ENCODE results near the gene NSRP1. TPM values are rescaled to one million over a fixed set of nuclear protein-coding genes. Genes with fewer than 3 reads are reported as not detected.
"Not testable (repeated sequence)": the region's sequence is repeated elsewhere in the genome, so short reads cannot be mapped to it uniquely, and the experiment has no call there.

Gene NSRP1
- total and polyA plus RNA-seq, 2 of the 8 experiments (the other 6 are each of a cell fraction or from before 2014, with no cell fraction given): 6.1 to 22.4 TPM

GRCh38 chr17:30087431-30087830, 29.2 kb upstream of the NSRP1 start:
- H3K27ac ChIP-seq (ENCODE audit: low read depth, low read length); DNase-seq (ENCODE audit: low read depth in 1 of 2, low spot score in 2 of 2); H3K4me1 ChIP-seq (replicated peaks in 1 of 4; ENCODE audit: control insufficient read depth in 3 of 4, insufficient read depth in 4 of 4, low read length in 3 of 4); H4K91ac ChIP-seq (replicated peaks; ENCODE audit: insufficient read length, low read length); H3K9me3 ChIP-seq (ENCODE audit: insufficient read depth in 2 of 2, low read depth in 1 of 2, low read length in 1 of 2); H2BK120ac ChIP-seq (replicated peaks; ENCODE audit: low read depth, low read length); H3K79me1 ChIP-seq (ENCODE audit: low read depth, low read length); H2AFZ ChIP-seq (ENCODE audit: low read length); H3K14ac ChIP-seq (ENCODE audit: insufficient read length); H3K36me3 ChIP-seq (ENCODE audit: control insufficient read depth in 2 of 4, insufficient read depth in 4 of 4, low read length in 3 of 4); FAIRE-seq; H4K20me1 ChIP-seq (replicated peaks in 1 of 2; ENCODE audit: control insufficient read depth in 1 of 2, insufficient read depth in 2 of 2, low read length in 2 of 2); H2BK12ac ChIP-seq (ENCODE audit: low read depth, low read length); H4K8ac ChIP-seq (ENCODE audit: extremely low read depth, insufficient read depth, low read length); H3K23me2 ChIP-seq (ENCODE audit: low read depth, low read length); H2BK20ac ChIP-seq (ENCODE audit: low read length); H4K5ac ChIP-seq (ENCODE audit: insufficient read length, low read depth, low read length); H3K4me2 ChIP-seq (ENCODE audit: insufficient read depth in 1 of 2, low read depth in 2 of 2, low read length in 2 of 2); H2AK5ac ChIP-seq (ENCODE audit: low read depth, low read length); H3K27me3 ChIP-seq (replicated peaks in 1 of 4; ENCODE audit: control insufficient read depth in 3 of 4, extremely low read depth in 1 of 4, insufficient read depth in 3 of 4, low read length in 3 of 4); H3K4ac ChIP-seq (replicated peaks; ENCODE audit: insufficient read length, low read depth, low read length); H2BK15ac ChIP-seq (ENCODE audit: low read length); H3K79me2 ChIP-seq (ENCODE audit: control insufficient read depth in 1 of 2, insufficient read depth in 2 of 2, low read length in 2 of 2); POLR2A ChIA-PET (ENCODE audit: partially characterized antibody); H3K9ac ChIP-seq (replicated peaks in 1 of 4; ENCODE audit: extremely low read depth in 1 of 4, low read depth in 3 of 4, low read length in 3 of 4); H3K4me3 ChIP-seq (ENCODE audit: extremely low read depth in 1 of 4, insufficient read depth in 2 of 4, low read depth in 3 of 4, low read length in 4 of 4); H2BK5ac ChIP-seq (ENCODE audit: low read depth, low read length); H3K23ac ChIP-seq (ENCODE audit: insufficient read length); H3K56ac ChIP-seq (replicated peaks; ENCODE audit: insufficient read length, low read depth, low read length); H3K18ac ChIP-seq (ENCODE audit: extremely low read depth, low read length): not testable (repeated sequence)
- WGBS, 2 experiments (ENCODE audit: extremely low coverage in 1 of 2, insufficient coverage in 1 of 2, insufficient read length in 1 of 2, insufficient replicate concordance in 2 of 2, low coverage in 1 of 2, low lambda C conversion rate in 2 of 2, missing lambda C conversion rate in 1 of 2): 86% methylated on average over 3 of the region's 3 CpGs; no CpG with 5 or more reads in 1 of the 2 experiments
- CTCF ChIA-PET (ENCODE audit: partially characterized antibody): interaction anchor here (0.6 to 2.2 kb wide), 8 partner anchors 8 to 926 kb away, joined by 3 to 7 read pairs (median 4); no protein-coding TSS in a partner anchor
